Stimulated activated effector memory CD8-positive, alpha-beta T cell treated with anti-CD3 and anti-CD28 coated beads, Interleukin-12 subunit alpha, Interleukin-12 subunit beta, amount 100 ng/mL, for 72 hours (primary cell): ENCODE results near the gene COMP.

Source experiments
- ATAC-seq: fragments of 150-1000 bp; cut with Tn5 transposase; 2 replicates; pipeline ENCODE4 v1.10.0; 2021
- DNase-seq, 2 donors: peaks; one replicate each; pipeline ENCODE4 v3.0.0; 2021 to 2022; ENCODE audit warnings: low spot score in 2 of 2
- H3K27ac Mint-ChIP-seq: one replicate; pipeline ENCODE4 v1.8.0; 2022; ENCODE audit warnings: mild to moderate bottlenecking, mixed read lengths
- H3K36me3 Mint-ChIP-seq: one replicate; pipeline ENCODE4 v1.8.0; 2022; ENCODE audit warnings: mild to moderate bottlenecking, mixed read lengths
- H3K4me1 Mint-ChIP-seq: one replicate; pipeline ENCODE4 v1.8.0; 2022; ENCODE audit warnings: mixed read lengths
- H3K4me3 Mint-ChIP-seq: one replicate; pipeline ENCODE4 v1.8.0; 2022; ENCODE audit warnings: mild to moderate bottlenecking, mixed read lengths
- H3K9me3 Mint-ChIP-seq: one replicate; pipeline ENCODE4 v1.8.0; 2022; ENCODE audit warnings: mixed read lengths

COMP gene

DNA sequence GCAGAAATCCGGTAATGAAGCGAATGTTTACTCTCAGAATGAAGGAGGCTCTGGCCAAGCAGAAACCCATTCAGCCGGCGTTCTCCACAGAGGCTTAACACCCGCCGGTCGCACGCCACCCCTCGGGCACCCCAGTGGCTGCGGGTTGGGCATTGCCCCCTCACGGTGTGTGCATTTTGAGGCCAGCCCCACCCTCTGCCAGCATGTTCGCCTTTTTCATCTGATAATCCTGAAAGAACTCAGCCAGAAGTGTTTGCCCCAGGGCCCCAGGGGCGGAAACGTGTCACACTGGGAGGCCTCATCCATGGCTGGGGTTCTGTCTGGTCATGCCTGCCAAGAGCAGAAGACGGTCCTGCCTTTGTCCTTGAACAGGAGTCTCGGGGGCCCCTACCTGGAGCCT is 34.2 kb downstream of the COMP start:
- Mint-ChIP-seq H3K4me3 (no peak overlapping the region), H3K4me1 (no peaks in the 10 kb centered on the region), H3K27ac (no peak overlapping the region), H3K36me3 (peaks cover 16% of the 10 kb centered on the region), H3K9me3 (no peaks in the 10 kb centered on the region)
- ATAC-seq (no peak), DNase-seq (no peak)

DNA sequence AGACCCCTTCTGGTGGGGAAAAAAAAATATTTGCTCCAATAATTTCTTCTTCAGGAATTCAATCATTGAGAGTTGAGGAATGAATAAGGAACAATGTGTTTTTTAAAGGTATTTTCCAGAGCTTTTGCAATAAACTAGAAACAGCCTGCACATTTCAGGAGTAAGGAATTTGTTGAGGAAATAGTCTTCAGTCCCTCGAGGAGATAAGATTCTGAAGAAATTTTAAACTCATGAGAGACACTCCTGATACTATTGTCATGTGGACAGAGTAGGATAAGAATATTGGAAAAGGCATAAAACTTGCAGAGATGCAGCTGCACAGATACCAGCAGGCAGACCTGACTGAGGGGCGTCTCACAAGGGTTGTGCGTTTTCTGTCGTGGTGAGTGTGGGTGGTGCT is 36.6 kb downstream of the COMP start:
- H3K4me3 Mint-ChIP-seq: no peak overlapping the region

DNA sequence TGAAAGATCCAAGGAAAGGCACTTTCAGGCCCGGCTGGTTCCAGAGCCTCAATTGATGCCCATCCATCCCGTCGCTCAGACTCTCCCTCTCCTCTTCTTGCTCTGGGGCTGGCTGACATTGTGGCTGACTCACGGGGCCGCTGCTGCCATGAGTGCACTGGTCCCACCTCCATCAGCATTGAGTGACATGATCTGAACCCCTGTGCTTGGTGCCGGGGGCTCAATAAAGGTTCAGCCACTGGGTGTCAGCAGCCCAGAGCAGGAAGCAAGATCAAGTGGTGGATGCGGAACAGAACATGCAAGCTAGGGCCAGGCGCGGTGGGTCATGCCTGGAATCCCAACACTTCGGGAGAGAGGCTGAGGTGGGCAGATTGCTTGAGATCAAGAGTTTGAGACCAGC is 39.5 kb downstream of the COMP start:
- Mint-ChIP-seq H3K27ac (no peak overlapping the region), H3K36me3 (peaks cover 16% of the 10 kb centered on the region), H3K4me3 (no peak overlapping the region), H3K9me3 (no peaks in the 10 kb centered on the region), H3K4me1 (no peaks in the 10 kb centered on the region)
- DNase-seq: no peak
- no peak for ATAC-seq

More for the DNA sequence above, 36.6 kb downstream of the COMP start:
- Mint-ChIP-seq H3K9me3 (no peaks in the 10 kb centered on the region), H3K36me3 (peaks cover 16% of the 10 kb centered on the region), H3K4me1 (no peaks in the 10 kb centered on the region), H3K27ac (no peak overlapping the region)
- ATAC-seq: no peak
- no peak for DNase-seq

DNA sequence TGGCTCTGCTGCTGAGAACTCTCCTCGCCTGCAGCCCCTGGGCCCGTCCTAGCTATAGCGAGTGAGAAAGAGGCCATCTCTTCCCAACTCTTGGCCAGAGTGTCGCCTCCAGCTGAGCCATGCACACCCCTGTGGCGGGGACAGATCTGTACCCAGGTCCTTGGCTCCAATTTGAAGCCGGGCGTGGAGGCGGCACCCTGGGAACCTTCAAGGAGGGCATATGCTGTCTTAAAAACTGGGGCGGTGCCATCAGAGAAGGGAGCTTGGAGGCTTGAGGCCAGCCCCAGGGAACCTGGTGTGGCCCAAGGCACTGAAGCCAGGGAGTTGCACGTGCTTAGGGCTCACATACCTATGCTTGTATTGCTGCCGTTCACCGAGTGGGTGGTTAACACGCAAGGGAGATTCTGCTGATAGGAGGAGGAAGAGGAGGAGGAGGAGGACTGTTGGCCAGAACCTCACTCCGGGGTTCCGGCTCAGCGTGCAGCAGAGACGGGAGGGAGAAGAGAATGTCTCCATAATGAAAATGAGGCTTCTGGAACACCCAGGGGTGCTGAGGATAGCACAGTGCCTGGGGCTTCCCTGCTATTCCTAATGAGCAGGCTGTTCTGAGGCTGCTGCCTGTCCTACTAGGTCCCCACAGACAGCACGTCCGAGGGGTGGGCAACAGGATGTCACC is 40.7 kb downstream of the COMP start:
- H3K27ac Mint-ChIP-seq: no peak overlapping the region

DNA sequence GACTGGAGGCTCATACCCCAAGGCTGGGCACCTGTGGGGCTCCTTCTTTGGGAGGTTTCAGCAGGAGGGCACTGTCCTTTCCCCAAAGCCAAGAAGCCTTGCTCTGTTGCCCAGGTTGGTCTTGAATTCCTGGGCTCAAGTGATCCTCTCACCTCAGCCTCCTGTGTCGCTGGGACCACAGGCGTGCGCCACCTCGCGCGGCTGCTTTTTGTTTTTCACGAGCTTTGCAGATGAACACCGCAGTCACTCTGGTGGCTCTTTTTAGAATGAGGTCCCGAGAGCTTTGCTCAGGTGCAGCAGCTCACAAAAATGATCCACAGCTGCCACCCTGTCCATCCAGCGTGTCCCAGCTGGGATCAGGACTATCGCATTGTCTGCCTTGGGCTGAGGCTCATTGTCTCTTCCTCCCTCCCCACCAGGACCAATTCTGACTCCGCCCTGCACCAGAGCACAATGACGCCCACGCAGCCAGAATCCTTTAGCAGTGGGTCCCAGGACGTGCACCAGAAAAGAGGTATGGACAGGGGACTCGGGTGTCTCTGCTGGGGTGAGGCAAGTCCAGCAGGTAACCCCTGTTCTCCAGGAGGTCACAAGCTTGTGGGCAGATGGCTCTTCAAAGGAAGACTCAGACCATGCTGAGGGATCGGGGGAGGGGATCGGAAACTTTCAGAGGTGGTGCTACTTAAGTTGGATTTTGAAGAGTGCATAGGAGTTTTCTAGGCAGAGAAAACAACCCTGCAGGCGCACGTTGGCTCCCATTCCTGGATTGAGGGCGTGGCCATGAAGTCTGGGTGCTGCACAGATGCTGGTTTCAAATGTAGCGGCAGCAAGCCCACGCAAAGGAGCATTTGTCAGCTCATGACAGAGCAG is 41.5 kb downstream of the COMP start:
- no peaks in the 10 kb centered on the region for H3K9me3 Mint-ChIP-seq
- peaks cover 8% of the 10 kb centered on the region for H3K36me3 Mint-ChIP-seq

More for the DNA sequence above, 40.7 kb downstream of the COMP start:
- DNase-seq: no peak
- ATAC-seq: no peak
- no peaks in the 10 kb centered on the region for H3K4me1 Mint-ChIP-seq
- peaks cover 13% of the 10 kb centered on the region for H3K36me3 Mint-ChIP-seq
- no peaks in the 10 kb centered on the region for H3K9me3 Mint-ChIP-seq
- no peak overlapping the region for H3K4me3 Mint-ChIP-seq

DNA sequence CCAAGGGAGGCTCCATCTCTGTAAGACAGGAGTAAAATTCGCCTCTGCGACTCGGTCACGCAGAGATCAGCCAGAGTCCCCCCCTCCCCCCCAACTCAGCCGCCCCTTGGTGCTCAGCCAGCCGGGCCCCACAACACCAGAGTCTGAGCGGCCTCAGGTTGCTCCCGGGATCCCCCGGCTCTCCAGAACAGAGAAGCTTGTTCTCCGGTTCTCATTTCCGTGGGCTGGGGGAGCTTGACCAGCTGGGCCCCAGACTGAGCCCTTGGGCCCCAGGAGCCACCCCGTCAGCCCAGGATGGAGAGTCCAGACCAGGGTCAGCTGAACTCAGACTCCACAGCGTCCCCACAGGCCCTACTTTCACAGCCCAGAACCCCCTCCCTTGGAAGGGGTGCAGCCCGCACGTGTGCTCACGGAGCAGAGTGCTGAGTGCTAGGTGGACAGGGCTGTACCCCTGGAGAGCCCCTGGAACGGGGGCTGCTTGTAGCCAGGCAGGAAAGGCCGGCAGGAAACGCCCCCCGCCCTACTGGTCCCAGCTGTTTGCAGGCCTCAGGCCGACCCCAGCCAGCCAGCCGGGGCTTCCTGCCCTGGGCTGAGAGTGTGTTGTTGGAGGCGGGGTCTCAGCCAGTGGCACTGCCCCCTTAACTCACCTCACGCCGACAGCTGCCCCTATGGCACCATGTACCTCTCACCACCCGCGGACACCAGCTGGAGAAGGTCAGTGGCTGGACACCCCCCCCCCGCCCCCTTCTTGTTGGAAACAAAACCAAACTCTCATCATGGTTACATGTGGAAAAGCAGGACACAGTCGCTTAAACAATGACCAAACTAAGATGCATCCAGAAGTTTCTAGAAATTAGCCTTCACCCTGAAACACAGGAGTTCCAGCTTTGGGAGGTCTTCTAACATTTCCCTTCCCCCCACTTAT is 44.4 kb downstream of the COMP start:
- no peak for DNase-seq
- H3K4me1 Mint-ChIP-seq: no peaks in the 10 kb centered on the region
- no peak for ATAC-seq
- H3K36me3 Mint-ChIP-seq: no peaks in the 10 kb centered on the region
- no peak overlapping the region for H3K4me3 Mint-ChIP-seq
- H3K27ac Mint-ChIP-seq: no peak overlapping the region
- no peaks in the 10 kb centered on the region for H3K9me3 Mint-ChIP-seq

More for the DNA sequence above, 41.5 kb downstream of the COMP start:
- no peak for DNase-seq
- H3K27ac Mint-ChIP-seq: no peak overlapping the region
- H3K4me1 Mint-ChIP-seq: no peaks in the 10 kb centered on the region
- ATAC-seq: no peak
- H3K4me3 Mint-ChIP-seq: no peak overlapping the region

DNA sequence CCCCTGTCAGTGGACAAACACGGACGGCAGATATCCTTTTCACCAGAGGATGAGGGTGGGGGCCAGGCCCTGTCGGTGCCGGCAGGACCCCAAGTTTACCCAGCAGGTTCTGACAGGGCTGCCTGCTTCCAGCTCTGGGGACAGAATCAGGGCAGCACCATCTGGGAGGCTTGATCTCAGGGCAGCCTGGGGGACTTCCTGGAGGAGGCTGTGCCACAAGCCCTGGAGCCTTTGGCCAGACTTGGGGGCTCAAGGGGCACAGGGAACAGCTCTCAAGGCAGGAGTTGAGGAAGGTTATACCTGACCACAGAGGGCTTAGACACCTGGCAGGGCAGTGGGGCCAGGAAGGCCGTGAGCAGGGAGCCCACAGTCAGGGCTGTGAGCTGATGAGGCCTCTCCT is 45.2 kb downstream of the COMP start:
- H3K4me1 Mint-ChIP-seq: no peaks in the 10 kb centered on the region
- no peaks in the 10 kb centered on the region for H3K36me3 Mint-ChIP-seq
- H3K27ac Mint-ChIP-seq: no peak overlapping the region
- no peak overlapping the region for H3K4me3 Mint-ChIP-seq
- DNase-seq (no peak), ATAC-seq (no peak)
- no peaks in the 10 kb centered on the region for H3K9me3 Mint-ChIP-seq

DNA sequence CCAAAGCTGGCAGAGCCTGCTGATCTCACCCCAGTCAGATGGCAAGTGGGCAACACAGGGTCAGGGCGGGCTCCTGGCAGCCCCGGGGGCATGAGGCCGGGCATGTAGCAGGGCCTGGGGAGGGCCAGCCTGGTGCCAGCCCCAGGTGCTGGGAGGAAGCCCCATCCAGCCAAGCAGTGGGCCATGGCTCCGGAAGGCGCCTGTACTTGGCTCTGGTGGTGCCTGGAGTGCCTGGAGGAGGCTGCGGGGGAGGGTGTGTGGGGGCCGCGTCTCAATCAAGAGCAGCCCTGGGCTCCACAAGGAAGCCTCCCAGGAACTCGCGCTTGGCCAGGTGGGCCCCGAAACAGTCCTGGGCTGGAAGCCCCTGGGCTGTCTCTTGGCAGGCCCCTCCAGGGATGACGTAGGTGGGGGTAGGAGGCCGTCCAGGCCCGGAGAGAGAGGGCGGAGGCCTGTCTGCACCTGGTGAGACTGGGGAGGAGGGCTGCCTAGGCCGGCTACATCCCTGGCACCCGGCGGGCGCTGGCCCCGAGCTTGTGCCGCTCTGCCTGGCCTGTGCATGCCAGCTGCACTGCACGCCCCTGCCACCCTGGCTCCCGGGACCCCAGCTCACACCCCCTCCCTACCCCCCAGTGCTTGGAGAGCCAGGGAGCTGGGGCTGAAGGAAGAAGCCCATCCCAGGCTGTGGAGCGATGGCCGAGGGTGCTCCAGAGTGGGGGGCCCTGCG is 45.9 kb downstream of the COMP start:
- H3K9me3 Mint-ChIP-seq: no peaks in the 10 kb centered on the region
- H3K4me3 Mint-ChIP-seq: no peak overlapping the region
- no peak for DNase-seq
- H3K27ac Mint-ChIP-seq: no peak overlapping the region
- no peaks in the 10 kb centered on the region for H3K4me1 Mint-ChIP-seq
- H3K36me3 Mint-ChIP-seq: no peaks in the 10 kb centered on the region
- no peak for ATAC-seq

DNA sequence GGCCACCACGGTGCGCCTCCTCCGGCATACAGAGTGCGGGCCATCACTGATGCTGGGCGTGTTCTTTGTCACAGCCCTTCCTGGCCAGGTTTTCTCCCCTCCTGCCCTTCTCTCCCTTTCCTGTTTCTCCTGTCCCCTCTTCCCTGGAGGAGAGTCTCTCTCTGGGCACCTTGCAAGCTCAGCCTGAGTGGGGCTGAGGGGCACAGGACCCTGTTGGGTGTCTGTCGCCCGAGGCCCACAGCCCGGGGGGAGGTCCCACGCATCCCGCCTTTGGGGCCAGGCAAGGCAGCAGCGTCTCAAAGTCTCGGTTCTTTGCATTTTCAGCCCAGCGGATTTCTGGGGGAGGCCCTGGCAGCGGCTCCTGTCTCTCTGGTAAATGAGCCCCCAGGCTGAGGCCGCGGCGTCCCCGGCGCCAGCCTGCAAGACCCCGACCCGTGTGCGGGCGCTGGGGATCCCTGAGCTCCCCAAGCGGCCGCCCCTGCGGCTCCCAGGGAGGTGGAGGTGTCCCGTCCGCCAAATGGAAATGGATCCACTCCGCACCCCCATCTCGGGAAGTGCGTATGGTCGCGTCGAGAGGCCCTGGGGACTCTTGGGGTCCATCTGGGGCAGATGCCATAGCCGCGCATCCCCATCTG is 47.2 kb downstream of the COMP start:
- Mint-ChIP-seq H3K9me3 (no peaks in the 10 kb centered on the region), H3K36me3 (no peaks in the 10 kb centered on the region)

DNA sequence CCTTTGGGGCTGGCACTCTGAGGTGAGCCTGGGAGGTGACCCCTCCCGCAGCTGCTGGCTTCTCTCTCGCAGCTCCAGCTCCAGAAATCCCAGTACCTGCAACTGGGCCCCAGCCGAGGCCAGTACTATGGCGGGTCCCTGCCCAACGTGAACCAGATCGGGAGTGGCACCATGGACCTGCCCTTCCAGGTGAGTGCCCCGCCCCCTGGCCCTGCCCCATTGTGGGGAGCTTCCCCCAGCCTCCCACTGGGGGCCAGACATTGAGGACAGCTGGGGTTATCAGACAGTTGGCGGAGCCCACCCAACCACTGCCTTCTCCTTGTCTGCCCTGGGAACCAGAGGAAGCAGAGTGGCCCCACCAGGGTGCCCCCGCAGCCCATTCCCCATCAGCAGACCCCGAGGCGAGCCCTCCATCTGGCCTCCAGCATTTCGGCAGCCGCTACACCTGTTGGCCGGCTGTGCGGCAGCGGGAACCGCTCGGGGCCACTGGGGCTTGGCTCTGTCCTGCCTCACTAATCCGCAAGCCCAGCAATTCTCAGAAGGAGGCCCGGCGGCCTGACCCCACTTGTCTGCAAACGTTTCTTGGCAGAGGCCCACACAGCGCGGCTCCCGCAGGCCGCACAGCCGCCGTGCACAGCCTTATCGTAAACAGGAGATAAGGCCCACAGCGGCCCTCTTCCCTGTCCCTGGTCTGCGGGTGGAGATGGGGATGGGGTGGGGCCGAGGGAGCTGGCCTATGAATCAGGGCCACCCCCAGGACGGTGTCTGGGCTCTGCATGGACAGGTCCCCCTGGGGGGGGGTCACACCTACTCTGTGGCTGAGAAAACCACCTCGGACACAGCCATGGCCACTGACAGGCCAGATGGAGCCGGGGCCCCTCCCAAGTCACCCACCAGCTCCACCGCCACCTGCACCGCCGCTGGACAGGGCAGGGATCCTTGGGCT is 48.0 kb downstream of the COMP start:
- ATAC-seq: no peak
- no peak for DNase-seq
- no peak overlapping the region for H3K27ac Mint-ChIP-seq
- no peaks in the 10 kb centered on the region for H3K9me3 Mint-ChIP-seq
- no peak overlapping the region for H3K4me3 Mint-ChIP-seq
- H3K36me3 Mint-ChIP-seq: no peaks in the 10 kb centered on the region
- H3K4me1 Mint-ChIP-seq: no peaks in the 10 kb centered on the region

More for the DNA sequence above, 47.2 kb downstream of the COMP start:
- no peak overlapping the region for H3K27ac Mint-ChIP-seq
- H3K4me3 Mint-ChIP-seq: no peak overlapping the region
- DNase-seq: no peak
- no peak for ATAC-seq
- H3K4me1 Mint-ChIP-seq: no peaks in the 10 kb centered on the region

DNA sequence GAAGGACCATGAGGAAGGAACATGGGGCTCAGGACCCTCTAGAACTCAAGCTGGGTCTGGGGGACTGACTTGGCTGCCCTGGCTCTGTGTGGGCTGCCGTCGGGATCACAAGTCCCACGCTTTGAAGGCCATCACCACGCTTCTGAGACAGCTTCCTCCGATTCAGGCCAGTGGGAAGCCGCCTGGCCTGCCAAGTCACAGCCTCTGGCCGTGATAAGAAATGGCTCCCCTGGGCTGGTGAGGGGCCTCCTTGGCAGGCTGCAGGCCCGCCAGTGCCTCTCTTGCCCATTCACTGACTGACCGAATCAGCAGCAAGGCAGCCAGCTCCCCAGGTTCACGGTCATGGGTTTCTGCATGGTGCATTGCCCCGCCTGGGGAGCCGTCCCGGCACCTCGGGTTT is 48.8 kb downstream of the COMP start:
- H3K4me3 Mint-ChIP-seq: no peak overlapping the region
- ATAC-seq (no peak), DNase-seq (no peak)
- H3K9me3 Mint-ChIP-seq: no peaks in the 10 kb centered on the region
- no peaks in the 10 kb centered on the region for H3K4me1 Mint-ChIP-seq
- no peaks in the 10 kb centered on the region for H3K36me3 Mint-ChIP-seq
- no peak overlapping the region for H3K27ac Mint-ChIP-seq

DNA sequence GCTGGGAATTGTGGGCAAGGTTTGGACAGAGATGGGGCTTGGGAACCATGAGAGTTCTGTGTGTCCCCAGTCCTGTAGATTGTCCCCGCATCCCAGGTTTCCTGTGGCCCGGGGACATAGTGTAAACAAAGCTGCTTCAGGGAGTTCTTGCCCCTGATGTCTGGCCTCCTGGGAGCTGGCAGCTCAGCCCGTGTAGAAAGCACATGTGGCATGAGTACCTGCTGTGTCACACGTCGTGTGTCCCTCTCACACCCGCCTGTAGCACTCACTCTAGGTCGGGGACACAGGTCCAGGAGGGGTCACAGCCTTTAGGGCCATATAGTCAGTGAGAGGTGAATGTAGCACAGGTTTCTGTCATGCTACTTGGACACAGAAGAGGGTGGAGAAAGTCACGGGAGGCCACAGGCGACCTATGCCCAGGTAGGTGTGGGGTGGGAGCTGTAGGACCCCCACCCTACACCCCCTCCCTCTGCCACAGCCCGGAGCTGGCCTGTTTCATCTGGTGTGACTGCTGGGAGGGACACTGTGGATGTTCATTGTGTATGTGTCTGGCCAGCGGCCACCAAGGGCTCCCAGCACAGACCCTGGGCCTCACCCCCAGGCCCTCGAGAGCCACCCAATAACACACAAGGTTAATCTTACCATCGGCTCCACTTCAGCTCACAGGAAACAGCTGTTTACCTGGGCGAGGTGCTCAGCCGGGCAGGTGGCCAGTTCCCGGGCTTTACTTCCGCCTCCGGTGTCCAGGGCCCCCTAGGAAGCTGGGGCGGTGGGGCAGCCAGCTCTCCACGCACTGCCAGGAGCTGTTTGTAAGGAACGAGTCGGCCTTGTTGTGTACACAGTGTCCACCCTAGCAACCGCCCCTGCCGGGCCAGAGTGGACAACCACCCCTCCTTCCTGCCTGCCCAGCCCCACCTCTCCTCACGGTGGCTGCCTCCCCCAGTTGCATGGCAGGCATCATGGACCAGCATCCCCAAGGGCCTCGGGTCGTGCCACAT is 49.7 kb downstream of the COMP start:
- H3K36me3 Mint-ChIP-seq: no peaks in the 10 kb centered on the region
- no peak for DNase-seq
- no peaks in the 10 kb centered on the region for H3K9me3 Mint-ChIP-seq
- H3K27ac Mint-ChIP-seq: no peak overlapping the region
- no peak for ATAC-seq
- H3K4me1 Mint-ChIP-seq: no peaks in the 10 kb centered on the region
- no peak overlapping the region for H3K4me3 Mint-ChIP-seq
